ENCODE results near the gene MAL. TPM values are rescaled to one million over a fixed set of nuclear protein-coding genes. Genes with fewer than 3 reads are reported as not detected.

Gene MAL
- total RNA-seq, 1 donor from 2014 or later, result 5.5 TPM

GRCh38 chr2:95054016-95054415, 28.5 kb downstream of the MAL start:
- intact Hi-C loops (cut with DNase I), result no loop called here
- no peak for DNase-seq
- ATAC-seq (ENCODE audit: poor library complexity), result no peak

- ATAC-seq (ENCODE audit: poor library complexity) (no peak), DNase-seq (no peak)
- intact Hi-C loops (cut with DNase I), result no loop called here
Measured at GRCh38 chr2:95055262-95055661, 29.8 kb downstream of the MAL start.

GRCh38 chr2:95056044-95056443, 30.5 kb downstream of the MAL start:
- intact Hi-C loops (cut with DNase I), result no loop called here
- DNase-seq (no peak), ATAC-seq (ENCODE audit: poor library complexity) (no peak)

- ATAC-seq (ENCODE audit: poor library complexity) (no peak), DNase-seq (no peak)
- intact Hi-C loops (cut with DNase I), result no loop called here
Measured at GRCh38 chr2:95056461-95057459, 31.3 kb downstream of the MAL start.

- intact Hi-C loops (cut with DNase I), result no loop called here
- no peak for ATAC-seq (ENCODE audit: poor library complexity)
- no peak for DNase-seq
Measured at GRCh38 chr2:95057535-95058370, 32.2 kb downstream of the MAL start.

- intact Hi-C loops (cut with DNase I), result no loop called here
- ATAC-seq (ENCODE audit: poor library complexity), result no peak
- DNase-seq, result no peak
Measured at GRCh38 chr2:95058466-95058988, 33.0 kb downstream of the MAL start.

- intact Hi-C loops (cut with DNase I), result no loop called here
- DNase-seq (no peak), ATAC-seq (ENCODE audit: poor library complexity) (no peak)
Measured at GRCh38 chr2:95058989-95059641, 33.6 kb downstream of the MAL start.

GRCh38 chr2:95059656-95060370, 34.3 kb downstream of the MAL start:
- intact Hi-C loops (cut with DNase I), result no loop called here
- ATAC-seq (ENCODE audit: poor library complexity) (no peak), DNase-seq (no peak)

GRCh38 chr2:95060446-95061118, 35.1 kb downstream of the MAL start:
- ATAC-seq (ENCODE audit: poor library complexity) (no peak), DNase-seq (no peak)
- intact Hi-C loops (cut with DNase I), result no loop called here

GRCh38 chr2:95061119-95061512, 35.6 kb downstream of the MAL start:
- intact Hi-C loops (cut with DNase I), result no loop called here
- no peak for ATAC-seq (ENCODE audit: poor library complexity)
- DNase-seq, result no peak

- intact Hi-C loops (cut with DNase I), result no loop called here
- ATAC-seq (ENCODE audit: poor library complexity), result no peak
- no peak for DNase-seq
Measured at GRCh38 chr2:95061601-95062183, 36.2 kb downstream of the MAL start.

- ATAC-seq (ENCODE audit: poor library complexity) (no peak), DNase-seq (no peak)
- intact Hi-C loops (cut with DNase I), result no loop called here
Measured at GRCh38 chr2:95062242-95063085, 37.0 kb downstream of the MAL start.

GRCh38 chr2:95063086-95063958, 37.8 kb downstream of the MAL start:
- no peak for DNase-seq
- intact Hi-C loops (cut with DNase I), result no loop called here
- no peak for ATAC-seq (ENCODE audit: poor library complexity)

- DNase-seq (no peak), ATAC-seq (ENCODE audit: poor library complexity) (no peak)
- intact Hi-C loops (cut with DNase I), result no loop called here
Measured at GRCh38 chr2:95068256-95068655, 42.7 kb downstream of the MAL start.

GRCh38 chr2:95069465-95069864, 44.0 kb downstream of the MAL start:
- no peak for DNase-seq
- ATAC-seq (ENCODE audit: poor library complexity), result no peak
- intact Hi-C loops (cut with DNase I), result no loop called here

- intact Hi-C loops (cut with DNase I), result no loop called here
- ATAC-seq (ENCODE audit: poor library complexity), result no peak
- DNase-seq, result no peak
Measured at GRCh38 chr2:95071856-95072255, 46.3 kb downstream of the MAL start.

Data from Right ventricle myocardium superior (tissue), 1 donor.